ENCODE measurements around the gene AAK1.
"Not testable (repeated sequence)": the region's sequence is repeated elsewhere in the genome, so short reads cannot be mapped to it uniquely, and the experiment has no call there.

AAK1 gene

GRCh38 chr2:69659349-69659748, 15.8 kb upstream of the AAK1 start:
- DNase-seq: no peak
- Histone ChIP-seq H3K27ac (no peak overlapping the region), H3K4me3 (ENCODE audit: low read depth, low read length) (no peak overlapping the region), H3K27me3 (replicated peaks) (no peaks in the 10 kb centered on the region), H3K36me3 (replicated peaks) (no peaks in the 10 kb centered on the region)
- no peak for TF ChIP-seq CTCF (IDR thresholded peaks at IDR 0.05; ENCODE audit: low read depth, low read length, missing control alignments)
- in situ Hi-C loops (cut with HindIII; ENCODE audit: low pct_ligation_motif_present, low sequenced_read_pairs): no loop called here

GRCh38 chr2:69652206-69652605, 8.7 kb upstream of the AAK1 start:
- peak overlapping the region; percentile 51 for H3K27ac ChIP-seq
- no peaks in the 10 kb centered on the region for H3K36me3 ChIP-seq (replicated peaks)
- in situ Hi-C loops (cut with HindIII; ENCODE audit: low pct_ligation_motif_present, low sequenced_read_pairs): no loop called here
- no peak for TF ChIP-seq CTCF (IDR thresholded peaks at IDR 0.05; ENCODE audit: low read depth, low read length, missing control alignments)
- no peaks in the 10 kb centered on the region for H3K27me3 ChIP-seq (replicated peaks)
- no peak overlapping the region for H3K4me3 ChIP-seq (ENCODE audit: low read depth, low read length)
- peak; percentile 79 for DNase-seq

GRCh38 chr2:69647196-69647595, 3.7 kb upstream of the AAK1 start:
- H3K27me3 ChIP-seq (replicated peaks); DNase-seq; H3K27ac ChIP-seq; H3K4me3 ChIP-seq (ENCODE audit: low read depth, low read length); in situ Hi-C loops (cut with HindIII; ENCODE audit: low pct_ligation_motif_present, low sequenced_read_pairs); H3K36me3 ChIP-seq (replicated peaks): not testable (repeated sequence)

- H3K4me3 ChIP-seq (ENCODE audit: low read depth, low read length): no peak overlapping the region
- no peak for TF ChIP-seq CTCF (IDR thresholded peaks at IDR 0.05; ENCODE audit: low read depth, low read length, missing control alignments)
- no peak for DNase-seq
- H3K27ac ChIP-seq: no peak overlapping the region
- H3K36me3 ChIP-seq (replicated peaks): no peaks in the 10 kb centered on the region
- in situ Hi-C loops (cut with HindIII; ENCODE audit: low pct_ligation_motif_present, low sequenced_read_pairs): no loop called here
- H3K27me3 ChIP-seq (replicated peaks): no peaks in the 10 kb centered on the region
These were observed 3.2 kb upstream of the AAK1 start for GRCh38 chr2:69646714-69647113.

- Histone ChIP-seq H3K4me3 (ENCODE audit: low read depth, low read length) (no peak overlapping the region), H3K27ac (no peak overlapping the region), H3K27me3 (replicated peaks) (no peaks in the 10 kb centered on the region), H3K36me3 (replicated peaks) (no peaks in the 10 kb centered on the region)
- no peak for TF ChIP-seq CTCF (IDR thresholded peaks at IDR 0.05; ENCODE audit: low read depth, low read length, missing control alignments)
- in situ Hi-C loops (cut with HindIII; ENCODE audit: low pct_ligation_motif_present, low sequenced_read_pairs): no loop called here
- DNase-seq: no peak
These were observed 2.4 kb upstream of the AAK1 start for GRCh38 chr2:69645921-69646320.

- in situ Hi-C loops (cut with HindIII; ENCODE audit: low pct_ligation_motif_present, low sequenced_read_pairs): no loop called here
- DNase-seq: no peak
- no peaks in the 10 kb centered on the region for H3K36me3 ChIP-seq (replicated peaks)
- peak overlapping the region; percentile 92 for H3K4me3 ChIP-seq (ENCODE audit: low read depth, low read length)
- TF ChIP-seq CTCF (IDR thresholded peaks at IDR 0.05; ENCODE audit: low read depth, low read length, missing control alignments): no peak
- H3K27me3 ChIP-seq (replicated peaks): no peaks in the 10 kb centered on the region
- H3K27ac ChIP-seq: no peak overlapping the region
These were observed 1.5 kb upstream of the AAK1 start for GRCh38 chr2:69645031-69645431.
